GM19193 (cell line): Measurements from ENCODE around the gene LIPG.

ENCODE experiments used
- POLR2A ChIP-seq: IDR thresholded peaks from 4 replicates; pipeline ENCODE4 v1.6.1; 2011; ENCODE audit not compliant: insufficient read depth, insufficient read length; ENCODE audit errors: extremely low read depth

LIPG gene

DNA sequence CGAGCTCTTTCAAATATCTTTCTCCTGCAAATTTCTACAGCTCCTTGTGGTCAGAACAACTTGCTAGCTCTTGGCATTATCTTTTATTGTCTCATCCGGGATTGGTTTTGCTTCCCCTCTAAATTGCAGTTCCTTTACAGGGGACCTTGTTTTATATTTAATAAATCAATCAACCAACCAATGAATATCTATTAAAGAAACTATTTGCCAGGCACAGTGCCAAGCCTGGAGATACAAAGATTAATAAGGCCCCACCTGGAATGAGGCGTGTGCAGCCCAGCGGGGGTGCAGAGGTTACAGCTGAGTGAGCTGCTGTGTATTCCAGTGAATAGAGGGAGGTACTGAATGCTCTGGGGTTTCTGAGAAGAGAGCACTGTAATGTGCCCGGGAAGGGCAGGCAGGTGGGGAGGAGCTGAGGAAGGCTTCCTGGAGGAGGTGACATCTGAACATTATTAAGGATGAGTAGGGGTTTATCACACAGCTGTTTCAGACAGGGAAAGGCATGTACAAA is 51.8 kb downstream of the LIPG start:
- TF ChIP-seq POLR2A, result no peak

DNA sequence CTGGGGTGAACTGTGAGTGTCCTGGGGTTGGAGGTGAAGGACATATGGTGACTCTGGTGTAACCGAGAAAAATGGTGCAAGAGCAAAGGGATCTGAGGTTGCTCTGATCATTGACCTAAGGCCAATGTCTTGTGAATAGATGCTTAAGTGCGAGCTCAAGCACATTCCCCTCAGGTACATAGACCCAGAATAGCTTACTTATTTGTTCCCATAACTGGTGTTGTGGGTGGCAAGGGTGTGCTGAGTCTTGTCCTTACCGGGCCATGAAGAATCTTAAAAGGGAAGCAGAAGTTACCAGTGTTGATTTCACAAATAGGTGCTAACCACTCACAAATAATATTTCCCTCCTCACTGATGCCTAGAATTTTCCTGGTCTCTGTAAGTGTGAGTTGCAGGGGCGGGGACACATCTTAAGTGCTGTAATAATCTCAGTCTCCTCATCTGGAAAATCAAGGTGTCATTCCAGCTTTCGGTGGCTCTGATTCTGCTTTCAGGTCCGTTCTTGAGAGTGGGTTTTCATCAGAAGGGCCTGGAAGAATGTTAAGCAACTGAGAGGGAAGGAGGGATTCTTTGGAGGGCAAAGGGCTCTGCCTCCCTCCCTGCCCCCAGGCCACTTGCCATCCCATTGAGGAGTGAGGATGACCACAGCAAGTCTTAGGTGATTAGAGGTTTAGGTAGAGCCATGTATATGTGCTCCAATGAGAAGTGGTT is 54.9 kb downstream of the LIPG start:
- no peak for TF ChIP-seq POLR2A

DNA sequence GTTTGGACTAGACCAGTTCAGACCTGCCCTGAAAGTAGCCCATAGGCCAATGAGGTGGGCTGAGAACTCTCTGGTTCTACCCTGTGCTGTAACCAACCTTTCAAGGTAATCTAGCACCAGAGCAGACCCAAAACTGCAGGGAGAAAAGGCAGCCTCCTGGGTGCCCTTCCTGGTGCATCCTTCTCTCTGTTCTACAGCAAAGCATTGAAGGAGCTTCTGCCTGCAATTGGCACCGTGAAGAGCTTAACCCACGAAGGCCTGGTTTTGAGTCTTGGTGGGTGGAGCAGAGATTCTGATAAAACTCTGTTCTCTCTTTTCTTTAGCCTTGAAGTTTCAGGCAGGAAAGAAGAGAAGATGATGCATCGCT is 55.5 kb downstream of the LIPG start:
- no peak for TF ChIP-seq POLR2A

DNA sequence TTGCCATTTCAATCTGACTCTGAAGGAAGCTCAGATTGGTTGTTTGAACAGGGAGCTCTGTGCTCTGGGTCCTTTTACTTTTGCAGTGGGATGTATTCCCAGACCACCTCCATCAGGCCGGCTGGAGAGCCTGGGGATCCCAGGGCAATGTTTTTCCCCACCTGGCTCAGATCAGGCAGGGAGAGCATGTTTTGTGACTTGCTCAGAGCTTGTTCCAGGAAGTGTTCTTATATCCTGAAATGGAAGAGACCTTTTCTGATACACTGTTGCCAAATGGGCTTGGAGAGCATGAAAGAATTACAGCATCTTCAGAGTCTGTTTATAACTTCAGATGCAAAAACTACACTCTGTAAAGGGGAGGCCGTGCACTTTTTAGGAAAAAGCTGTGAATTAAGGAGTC is 56.0 kb downstream of the LIPG start:
- no peak for TF ChIP-seq POLR2A

DNA sequence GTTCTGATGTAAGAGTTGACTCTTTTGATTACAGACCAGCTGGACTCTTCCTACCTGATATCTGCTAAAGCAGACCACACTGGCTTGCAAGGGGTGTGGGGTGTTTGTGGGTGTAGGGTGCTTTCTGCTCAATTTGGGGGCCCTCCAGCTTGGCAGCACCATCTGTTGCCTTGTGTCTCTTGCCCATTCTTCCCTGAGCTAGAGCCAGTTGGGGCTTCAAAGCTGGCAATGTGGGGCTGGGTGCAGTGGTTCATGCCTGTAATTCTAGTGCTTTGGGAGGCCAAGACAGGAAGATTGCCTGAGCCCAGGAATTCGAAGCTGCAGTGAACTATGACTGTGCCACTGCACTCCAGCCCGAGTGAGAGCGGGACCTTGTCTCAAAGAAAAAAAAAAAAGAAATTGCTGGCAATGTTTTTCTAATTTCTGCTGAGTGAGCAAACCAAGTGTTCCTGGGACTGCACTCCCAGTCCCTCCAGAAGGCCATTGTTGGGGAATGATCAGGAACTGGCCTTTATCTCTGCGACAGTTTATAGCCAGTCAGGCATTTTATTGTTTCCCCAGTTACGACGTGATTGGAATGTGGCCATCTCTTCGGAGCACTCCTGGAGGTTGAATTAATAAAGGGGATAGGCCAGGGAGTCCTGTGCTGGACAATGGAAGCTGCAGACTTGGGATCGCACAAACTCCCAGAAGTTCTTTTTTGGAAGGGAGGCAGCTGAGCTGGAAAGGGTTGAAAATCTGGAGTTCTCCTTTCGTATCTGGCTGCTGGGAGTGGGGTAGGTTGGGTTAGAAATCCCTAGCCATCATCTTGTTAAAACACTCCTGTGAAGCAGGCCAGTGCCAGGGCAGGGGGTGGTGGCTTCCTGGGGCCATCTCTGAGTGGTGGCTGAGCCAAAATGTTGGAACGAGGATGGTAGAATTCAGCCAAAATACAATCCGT is 57.2 kb downstream of the LIPG start:
- no peak for TF ChIP-seq POLR2A

DNA sequence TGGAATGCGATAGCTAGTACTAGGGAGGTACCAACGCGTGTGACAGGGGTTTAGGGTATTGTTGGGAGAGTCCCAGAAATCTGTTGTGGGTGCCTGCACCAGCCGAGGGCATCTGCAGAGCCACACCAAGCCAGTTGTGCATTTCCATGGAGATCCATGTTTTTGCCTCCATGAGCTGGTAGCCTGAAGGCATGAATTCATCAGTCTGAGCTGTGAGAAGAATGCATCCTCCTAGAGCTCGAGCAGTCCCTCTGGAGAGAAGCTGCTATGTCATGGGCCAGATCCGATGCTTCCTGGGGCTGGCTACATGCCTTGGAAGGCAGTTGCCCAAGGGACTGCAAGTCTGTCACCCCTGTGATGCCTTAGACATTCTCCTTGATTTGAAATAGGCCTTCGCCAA is 57.9 kb downstream of the LIPG start:
- TF ChIP-seq POLR2A, result no peak

DNA sequence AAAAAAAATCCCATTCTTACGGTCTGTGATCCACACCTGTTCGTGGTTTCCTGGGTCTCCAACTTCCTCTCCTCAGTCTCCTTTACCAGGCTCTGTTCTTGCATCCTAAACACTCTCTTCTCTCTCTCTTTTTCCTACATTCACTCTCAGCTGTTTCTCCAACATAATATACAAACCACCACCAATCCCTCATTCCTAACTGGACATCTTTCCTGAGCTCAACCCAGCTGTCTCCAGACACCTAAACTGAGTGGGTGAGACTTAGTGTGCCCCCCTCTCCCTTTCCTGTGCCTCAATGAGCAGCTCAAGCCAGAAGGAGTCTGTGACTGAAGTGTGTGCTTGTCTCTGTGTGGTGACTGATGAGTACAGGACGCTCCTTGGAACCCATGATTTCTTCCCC is 59.4 kb downstream of the LIPG start:
- no peak for TF ChIP-seq POLR2A

DNA sequence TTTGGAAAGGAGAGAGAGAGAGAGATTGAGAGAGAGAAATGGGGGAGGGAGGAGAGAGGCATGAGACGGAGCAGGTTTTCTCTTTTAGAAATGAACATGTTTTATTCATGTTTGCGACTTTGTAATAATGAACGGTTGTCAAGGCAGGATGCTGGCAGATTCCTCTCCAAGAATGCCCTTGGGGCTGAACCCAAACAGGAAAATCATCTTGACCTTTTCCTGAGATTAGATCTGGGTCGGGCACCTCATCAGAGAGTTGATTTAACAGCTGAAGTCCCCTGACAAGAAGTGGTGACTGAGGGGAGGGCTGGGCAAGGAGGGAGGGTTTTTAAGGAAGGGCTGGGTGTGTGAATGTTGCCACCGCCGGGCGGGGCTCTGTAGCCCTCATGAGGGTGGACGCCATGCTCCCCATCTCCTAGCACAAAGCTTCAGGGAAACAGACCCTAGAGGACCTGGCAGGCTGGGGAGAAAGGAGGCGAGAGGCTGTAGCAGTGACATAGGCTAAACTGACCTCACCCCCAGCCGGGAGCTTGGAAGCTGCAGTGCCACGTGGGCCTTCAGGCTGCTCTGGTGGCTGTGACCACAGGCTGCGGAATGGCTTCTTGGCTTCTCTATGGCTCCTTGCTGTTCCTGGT is 60.0 kb downstream of the LIPG start:
- TF ChIP-seq POLR2A, result no peak

DNA sequence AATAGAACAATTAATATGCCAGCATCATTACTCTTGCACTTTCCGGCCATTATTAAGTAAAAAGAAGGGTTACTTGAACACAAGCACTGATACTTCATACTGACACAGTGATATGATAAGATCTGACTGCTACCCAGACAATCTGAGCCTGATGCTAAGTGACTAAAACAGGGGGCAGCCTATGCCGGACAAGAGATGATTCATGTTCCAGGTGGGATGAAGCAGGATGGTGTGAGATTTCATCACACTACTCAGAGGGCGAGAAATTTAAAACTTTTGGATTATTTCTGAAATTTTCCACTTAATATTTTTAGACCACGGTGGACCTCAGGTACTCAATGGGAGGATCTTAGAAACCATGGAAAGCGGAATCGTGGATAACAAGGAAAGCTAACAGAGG is 61.7 kb downstream of the LIPG start:
- no peak for TF ChIP-seq POLR2A

DNA sequence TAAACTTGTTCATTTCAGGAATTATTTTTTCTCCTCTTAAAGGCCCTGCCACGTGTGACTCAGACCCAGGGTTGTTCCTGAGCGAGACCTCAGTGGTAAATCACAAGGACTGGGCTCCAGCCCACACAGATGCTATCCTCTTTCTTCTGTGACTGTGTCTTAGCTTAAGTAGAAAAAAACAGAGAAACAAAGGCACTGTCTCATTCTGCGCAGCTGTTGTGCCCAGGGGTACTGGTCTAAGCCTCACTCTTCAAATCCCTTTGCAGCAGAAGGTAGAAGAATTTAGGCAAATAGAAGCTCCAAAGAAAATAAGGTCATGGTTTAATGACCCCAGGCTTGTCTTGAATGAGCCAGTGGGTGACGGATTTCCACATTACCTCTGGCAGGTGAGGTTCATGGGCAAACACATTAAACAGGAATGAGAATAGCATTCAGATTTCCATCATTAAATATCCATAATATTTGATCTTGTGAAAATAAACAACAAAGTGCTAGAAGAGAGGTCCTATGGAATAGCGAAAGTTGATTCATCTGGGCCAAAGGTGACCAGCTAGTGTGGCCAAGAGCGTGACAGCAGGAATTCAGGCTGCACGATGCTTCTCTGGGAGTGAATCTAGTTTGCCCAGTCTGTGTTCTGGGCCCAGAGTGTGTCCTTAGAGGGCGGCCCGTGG is 63.3 kb downstream of the LIPG start:
- TF ChIP-seq POLR2A, result no peak

DNA sequence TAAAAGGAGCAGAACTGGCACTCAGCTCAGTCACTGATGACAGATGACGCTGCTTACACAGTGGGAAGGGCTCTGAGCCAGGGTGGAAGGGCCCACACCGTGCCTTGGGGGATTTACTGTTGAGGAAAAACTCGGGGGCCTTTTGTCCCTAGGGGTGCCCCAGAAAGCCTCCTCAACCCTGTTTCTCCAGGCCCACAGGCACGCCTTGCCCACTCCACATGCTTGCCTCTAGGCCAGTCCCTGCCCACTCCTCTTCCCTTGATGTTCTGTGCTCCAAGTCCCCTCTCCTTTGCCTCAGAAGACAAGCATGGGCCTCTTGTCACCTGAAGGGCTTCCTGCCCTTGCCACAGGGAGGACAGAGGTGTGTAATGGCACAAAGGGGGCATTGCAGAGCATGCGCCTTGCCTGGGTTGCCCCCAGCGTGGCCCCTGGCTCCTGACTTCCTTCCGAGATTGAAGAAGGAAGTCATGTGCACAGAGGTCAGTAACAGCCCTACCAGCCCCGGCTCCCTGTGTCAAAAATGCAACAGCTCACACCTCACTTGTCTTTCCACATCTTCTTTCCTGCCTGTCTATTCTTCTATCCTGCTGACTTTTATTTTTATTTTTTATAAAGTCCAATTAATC is 65.1 kb downstream of the LIPG start:
- no peak for TF ChIP-seq POLR2A

DNA sequence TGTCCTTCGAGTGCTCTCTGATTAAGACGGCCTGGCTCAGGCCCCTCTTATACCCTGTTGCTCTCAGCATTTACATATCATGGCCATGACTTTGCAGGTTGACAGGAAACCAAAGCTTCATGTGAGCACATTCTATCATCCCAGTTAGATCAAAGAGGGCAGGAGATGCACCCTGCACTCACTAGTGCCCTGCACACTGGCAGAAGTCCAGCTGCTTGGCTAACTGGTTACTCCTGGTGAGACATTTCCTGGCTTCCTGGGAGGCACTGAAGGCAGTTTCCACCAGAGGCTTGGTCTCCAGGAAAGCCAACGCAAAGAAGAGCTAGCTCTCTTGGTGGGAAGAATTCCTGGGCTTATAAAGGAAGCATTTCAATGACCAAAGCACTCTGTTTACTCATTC is 66.3 kb downstream of the LIPG start:
- TF ChIP-seq POLR2A, result no peak

DNA sequence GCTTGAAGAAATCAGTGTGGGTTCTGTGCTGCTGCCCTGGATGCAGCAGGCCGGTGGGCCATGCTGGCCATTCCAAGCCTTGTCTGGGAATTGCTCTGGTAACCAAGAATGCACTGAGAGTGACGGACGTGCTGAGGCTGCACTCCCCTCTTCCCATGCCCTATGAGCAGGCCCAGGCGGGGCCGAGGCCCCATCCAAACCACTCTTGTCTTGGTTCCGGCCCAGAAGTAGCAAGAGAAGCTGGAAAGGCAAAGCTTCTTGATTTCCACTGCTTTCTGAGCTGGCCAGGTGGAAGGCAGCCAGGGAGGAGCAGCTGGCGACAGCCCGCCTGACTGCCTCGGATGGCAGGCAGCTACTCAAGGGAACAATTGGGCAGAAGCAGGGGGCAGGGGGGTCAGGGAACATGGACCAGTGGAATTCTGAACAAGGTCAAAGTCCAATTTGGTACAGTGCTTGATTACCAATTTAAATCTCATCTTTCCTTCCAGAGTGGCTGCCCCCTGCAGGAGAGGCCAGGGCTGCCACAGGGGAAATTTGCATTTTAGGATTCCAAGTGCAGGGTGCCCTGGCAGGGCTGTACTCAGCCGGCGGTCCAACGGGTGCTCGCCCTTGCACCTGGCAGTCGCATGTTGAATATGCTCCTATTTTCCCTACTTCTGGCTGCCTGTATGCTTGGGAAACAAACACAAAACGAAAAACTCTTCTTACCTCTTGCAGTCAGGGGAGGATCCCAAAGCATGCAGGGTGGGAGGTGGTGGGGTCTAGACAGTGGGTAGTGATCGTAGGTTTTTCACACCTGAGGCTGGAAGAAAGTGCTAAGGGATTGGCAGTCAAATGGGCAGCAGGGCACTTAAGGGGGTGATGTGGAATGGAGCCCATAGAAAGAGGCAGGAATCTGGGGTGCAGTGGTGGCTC is 67.3 kb downstream of the LIPG start:
- no peak for TF ChIP-seq POLR2A
